Kidney (tissue), 14 donors: ENCODE measurements around the gene JAM3. TPM values are rescaled to one million over a fixed set of nuclear protein-coding genes. Genes with fewer than 3 reads are reported as not detected.

Experiments used
- DNase-seq, 5 donors: peaks; one replicate each; pipeline ENCODE4 v3.0.0-alpha.2; 2013 to 2020
- FAIRE-seq: peaks from 2 replicates; lab custom pipeline; 2012; peaks lifted over from hg19 to GRCh38; lab: Jason Lieb, UNC
- H3K27ac ChIP-seq, 2 donors: one replicate each; pipeline ENCODE4 v1.7.0; 2013; ENCODE audit warnings: low read depth in 2 of 2, low read length in 2 of 2, inconsistent platforms in 1 of 2
- H3K27me3 ChIP-seq: one replicate; pipeline ENCODE4 v1.7.1; 2013; ENCODE audit warnings: low read length, inconsistent platforms; ENCODE audit not compliant: control insufficient read depth, insufficient read depth
- H3K36me3 ChIP-seq, 3 donors: one replicate each; pipeline versions ENCODE4 v1.7.0 to v1.7.1; 2013; ENCODE audit warnings: low read length in 3 of 3, control low read depth in 1 of 3, inconsistent platforms in 1 of 3; ENCODE audit not compliant: insufficient read depth in 3 of 3, control insufficient read depth in 2 of 3
- H3K4me1 ChIP-seq, 3 donors: one replicate each; pipeline versions ENCODE4 v1.7.0 to v1.7.1; 2013; ENCODE audit warnings: low read length in 3 of 3, inconsistent platforms in 1 of 3, low read depth in 1 of 3; ENCODE audit not compliant: control insufficient read depth in 2 of 3, insufficient read depth in 2 of 3
- H3K4me3 ChIP-seq, 3 donors: one replicate each; pipeline versions ENCODE4 v1.7.0 to v1.8.1; 2013; ENCODE audit warnings: low read length in 3 of 3, control low read depth in 1 of 3, inconsistent platforms in 1 of 3
- H3K9ac ChIP-seq, 3 donors: one replicate each; pipeline versions ENCODE4 v1.7.0 to v1.7.1; 2013; ENCODE audit warnings: low read length in 3 of 3, control low read depth in 1 of 3, inconsistent platforms in 1 of 3
- H3K9me3 ChIP-seq, 3 donors: one replicate each; pipeline versions ENCODE4 v1.7.0 to v1.7.1; 2013; ENCODE audit warnings: low read length in 3 of 3, control low read depth in 1 of 3, inconsistent platforms in 1 of 3; ENCODE audit not compliant: control insufficient read depth in 2 of 3, insufficient read depth in 1 of 3
- CTCF ChIP-seq: IDR thresholded peaks from 3 replicates; pipeline ENCODE4 v1.5.1; 2012; ENCODE audit warnings: mild to moderate bottlenecking, moderate library complexity, borderline replicate concordance; ENCODE audit not compliant: insufficient read depth; ENCODE audit errors: extremely low read depth
- intact Hi-C: fragments of 100-400 bp; cut with DNase I; formaldehyde crosslinking; loops from one replicate; pipeline ENCODE4 v1.11.1; 2022
- polyA plus RNA-seq: library from polyadenylated mRNA; stranded (reverse); fragments of 350-450 nt; fragmentation: Illumina TruSeq; extraction: RNeasy Lipid Tissue Mini Kit (QIAGEN cat#74804); gene quantifications from one replicate; pipeline ENCODE4 v1.2.3, GENCODE V29; 2014; ENCODE audit warnings: low read depth, low replicate concordance; ENCODE audit not compliant: insufficient read depth
- total RNA-seq: library from RNA; stranded (reverse); fragmentation: NEBNext Ultra II Directional; extraction: Animal tissue kit (Norgen Biotek cat#: 25700); gene quantifications from one replicate; pipeline ENCODE4 v1.2.1, GENCODE V29; 2021
- donor health status: control.
- donor health status: control.
- donor health status: control.
- donor health status: control.
- donor health status: control.
- donor health status: DM: yes; HTN: yes; CAD: no.
- donor health status: Normal renal cell carcinoma (clear cell type).

JAM3 gene
- total and polyA plus RNA-seq, 2 donors from 2014 or later, result 13.3 to 19.5 TPM

GRCh38 chr11:134021326-134021725, 47.5 kb upstream of the JAM3 start:
- no peak for TF ChIP-seq CTCF
- H3K9ac ChIP-seq, result no peak overlapping the region
- intact Hi-C loops, result no loop called here
- no peaks in the 10 kb centered on the region for H3K36me3 ChIP-seq
- no peak for DNase-seq
- H3K4me1 ChIP-seq, result no peaks in the 10 kb centered on the region
- no peak overlapping the region for H3K4me3 ChIP-seq
- H3K27me3 ChIP-seq, result no peaks in the 10 kb centered on the region
- no peaks in the 10 kb centered on the region for H3K9me3 ChIP-seq
- H3K27ac ChIP-seq, result no peak overlapping the region
- FAIRE-seq, result no peak

- Histone ChIP-seq H3K36me3 (no peaks in the 10 kb centered on the region), H3K9ac (no peak overlapping the region), H3K4me1 (no peaks in the 10 kb centered on the region), H3K9me3 (no peaks in the 10 kb centered on the region), H3K27me3 (no peaks in the 10 kb centered on the region), H3K27ac (no peak overlapping the region), H3K4me3 (no peak overlapping the region)
- FAIRE-seq (no peak), DNase-seq (no peak)
- intact Hi-C loops, result no loop called here
- no peak for TF ChIP-seq CTCF
Observed at GRCh38 chr11:134022748-134023147, 46.1 kb upstream of the JAM3 start.

- H3K9me3 ChIP-seq, result no peaks in the 10 kb centered on the region
- no peak for FAIRE-seq
- intact Hi-C loops, result no loop called here
Observed at GRCh38 chr11:134024420-134025081, 44.3 kb upstream of the JAM3 start.

More at GRCh38 chr11:134024420-134025081, 44.3 kb upstream of the JAM3 start:
- H3K36me3 ChIP-seq, result no peaks in the 10 kb centered on the region
- no peaks in the 10 kb centered on the region for H3K4me1 ChIP-seq
- no peak for TF ChIP-seq CTCF
- H3K4me3 ChIP-seq, result no peak overlapping the region
- H3K9ac ChIP-seq, result no peak overlapping the region
- H3K27ac ChIP-seq, result no peak overlapping the region
- H3K27me3 ChIP-seq, result no peaks in the 10 kb centered on the region
- no peak for DNase-seq
